ENCODE results near the gene RPS8. TPM values are rescaled to one million over a fixed set of nuclear protein-coding genes. Genes with fewer than 3 reads are reported as not detected.
"Not testable (repeated sequence)": the region's sequence is repeated elsewhere in the genome, so short reads cannot be mapped to it uniquely, and the experiment has no call there.

The RPS8 gene
- total RNA-seq, 4 donors from 2014 or later, result 1,063 to 2,408 (median 1,844) TPM

GRCh38 chr1:44735992-44736391, 39.3 kb upstream of the RPS8 start:
- intact Hi-C loops (cut with DNase I), result no loop called here
- Histone ChIP-seq H3K36me3 (no peaks in the 10 kb centered on the region), H3K4me1 (peaks cover 9 to 23% (median 12%) of the 10 kb centered on the region in 4 donors), H3K27me3 (no peaks in the 10 kb centered on the region), H3K9me3 (no peaks in the 10 kb centered on the region), H3K4me3 (no peak overlapping the region), H3K27ac (replicated peaks in 1 of 4) (no peak overlapping the region)
- TF ChIP-seq EP300 (IDR thresholded peaks at IDR 0.05) (no peak), POLR2AphosphoS5 (IDR thresholded peaks at IDR 0.05) (no peak), POLR2A (IDR thresholded peaks at IDR 0.05; ENCODE audit: low read depth) (no peak)
- TF ChIP-seq, protein P1, sequence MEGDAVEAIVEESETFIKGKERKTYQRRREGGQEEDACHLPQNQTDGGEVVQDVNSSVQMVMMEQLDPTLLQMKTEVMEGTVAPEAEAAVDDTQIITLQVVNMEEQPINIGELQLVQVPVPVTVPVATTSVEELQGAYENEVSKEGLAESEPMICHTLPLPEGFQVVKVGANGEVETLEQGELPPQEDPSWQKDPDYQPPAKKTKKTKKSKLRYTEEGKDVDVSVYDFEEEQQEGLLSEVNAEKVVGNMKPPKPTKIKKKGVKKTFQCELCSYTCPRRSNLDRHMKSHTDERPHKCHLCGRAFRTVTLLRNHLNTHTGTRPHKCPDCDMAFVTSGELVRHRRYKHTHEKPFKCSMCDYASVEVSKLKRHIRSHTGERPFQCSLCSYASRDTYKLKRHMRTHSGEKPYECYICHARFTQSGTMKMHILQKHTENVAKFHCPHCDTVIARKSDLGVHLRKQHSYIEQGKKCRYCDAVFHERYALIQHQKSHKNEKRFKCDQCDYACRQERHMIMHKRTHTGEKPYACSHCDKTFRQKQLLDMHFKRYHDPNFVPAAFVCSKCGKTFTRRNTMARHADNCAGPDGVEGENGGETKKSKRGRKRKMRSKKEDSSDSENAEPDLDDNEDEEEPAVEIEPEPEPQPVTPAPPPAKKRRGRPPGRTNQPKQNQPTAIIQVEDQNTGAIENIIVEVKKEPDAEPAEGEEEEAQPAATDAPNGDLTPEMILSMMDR (IDR thresholded peaks at IDR 0.05), result no peak
- WGBS, result 93% methylated on average over 1 of the region's 1 CpG
- DNase-seq (ENCODE audit: extremely low spot score), result no peak

- intact Hi-C loops (cut with DNase I); H3K9me3 ChIP-seq; DNase-seq (ENCODE audit: extremely low spot score); H3K27me3 ChIP-seq; H3K36me3 ChIP-seq: not testable (repeated sequence)
- 64% methylated on average over 1 of the region's 1 CpG for WGBS
- peak overlapping the region; percentile 81 to 90 (median 88) for H3K27ac ChIP-seq (replicated peaks in 1 of 4)
- peak overlapping the region; percentile 57 to 67 (median 60) for H3K4me3 ChIP-seq
- H3K4me1 ChIP-seq, result peaks cover 9 to 12% (median 10%) of the 10 kb centered on the region in 4 donors
Measured at GRCh38 chr1:44738953-44739306, 36.4 kb upstream of the RPS8 start.

DNA sequence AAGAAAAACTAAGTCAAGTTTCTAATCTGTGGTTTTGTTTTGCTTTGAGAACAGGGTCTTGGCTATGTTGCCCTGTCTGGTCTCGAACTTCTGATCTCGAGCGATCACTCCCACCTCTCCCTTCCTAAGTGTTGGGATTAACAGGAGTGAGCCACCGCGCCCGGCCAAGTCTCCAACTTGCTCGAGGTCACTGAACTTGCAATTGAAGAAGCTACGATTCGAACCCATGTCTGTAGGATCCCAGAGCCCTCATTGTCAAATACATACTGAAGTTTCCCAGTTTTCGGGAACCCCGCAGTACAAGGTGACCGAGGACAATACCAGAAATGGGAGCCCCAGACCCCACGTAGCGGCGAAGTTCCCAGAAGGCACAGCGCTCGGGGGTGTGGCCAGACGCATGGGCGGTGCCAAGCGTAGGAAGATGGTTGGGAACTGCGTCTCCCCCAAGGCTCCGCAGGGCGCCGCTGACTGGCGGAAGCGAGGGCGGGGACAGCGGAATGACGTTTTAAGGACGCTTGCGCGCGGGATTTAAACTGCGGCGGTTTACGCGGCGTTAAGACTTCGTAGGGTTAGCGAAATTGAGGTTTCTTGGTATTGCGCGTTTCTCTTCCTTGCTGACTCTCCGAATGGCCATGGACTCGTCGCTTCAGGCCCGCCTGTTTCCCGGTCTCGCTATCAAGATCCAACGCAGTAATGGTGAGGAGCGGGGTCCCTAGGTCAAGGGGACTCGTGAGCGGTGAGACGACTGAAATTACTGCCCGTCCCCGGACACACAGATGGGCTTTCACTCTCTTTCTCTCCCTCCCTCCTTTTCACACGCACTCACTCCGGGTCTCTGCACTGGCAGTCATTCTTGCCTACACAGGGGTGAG, 35.8 kb upstream of the RPS8 start, which contains the start of gene KIF2C:
Gene KIF2C, plus strand, starts transcription at position 531 of the 872 bp plus-strand sequence. Its CDS starts 96 bp downstream, at position 627.
- peaks cover 9 to 12% (median 10%) of the 10 kb centered on the region in 4 donors for H3K4me1 ChIP-seq
- no peaks in the 10 kb centered on the region for H3K9me3 ChIP-seq
- no peaks in the 10 kb centered on the region for H3K27me3 ChIP-seq
- 0% methylated on average over 38 of the region's 57 CpGs for WGBS
- TF ChIP-seq, protein P1 (IDR thresholded peaks at IDR 0.05), result peak in 1 of 3 experiments; percentile 35
- TF ChIP-seq POLR2A (IDR thresholded peaks at IDR 0.05; ENCODE audit: low read depth), result peak; percentile 52
- peak; percentile 12 for TF ChIP-seq EP300 (IDR thresholded peaks at IDR 0.05)
- peak; percentile 93 to 99 for TF ChIP-seq POLR2AphosphoS5 (IDR thresholded peaks at IDR 0.05)
- no peaks in the 10 kb centered on the region for H3K36me3 ChIP-seq
- peak; percentile 98 for DNase-seq (ENCODE audit: extremely low spot score)
- H3K4me3 ChIP-seq, result peak within 1 kb of the TSS; percentile 57 to 67 (median 60)
- intact Hi-C loops (cut with DNase I), result no loop called here
- H3K27ac ChIP-seq (replicated peaks in 1 of 4), result peak within 1 kb of the TSS; percentile 81 to 90 (median 88)

DNA sequence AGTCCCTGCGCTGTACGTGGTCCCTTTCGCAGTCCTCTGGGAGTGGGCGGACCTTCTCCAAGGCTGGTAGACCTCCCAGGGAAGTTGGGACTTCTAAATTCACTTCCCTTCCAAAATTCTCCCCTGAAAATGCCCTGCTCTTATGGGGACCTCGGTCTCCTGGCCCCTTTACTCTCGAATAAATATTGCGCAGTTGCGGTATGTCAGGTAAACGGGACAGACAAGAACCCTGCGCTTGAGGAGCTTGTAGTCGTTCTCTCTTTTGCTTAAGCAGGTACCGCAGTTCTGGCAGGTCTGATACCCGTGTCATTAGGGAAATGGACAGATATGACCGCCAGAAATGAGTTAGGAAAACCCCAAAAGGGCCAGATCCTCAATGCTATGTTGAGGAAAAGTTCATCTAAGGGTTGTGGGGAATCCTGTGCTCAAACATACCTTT, 35.1 kb upstream of the RPS8 start:
- Histone ChIP-seq H3K36me3 (no peaks in the 10 kb centered on the region), H3K9me3 (no peaks in the 10 kb centered on the region), H3K27ac (replicated peaks in 1 of 4) (peak overlapping the region; percentile 81 to 90 (median 88)), H3K27me3 (no peaks in the 10 kb centered on the region), H3K4me1 (peaks cover 9 to 12% (median 10%) of the 10 kb centered on the region in 4 donors), H3K4me3 (peak overlapping the region; percentile 57 to 67 (median 60))
- TF ChIP-seq, protein P1 (IDR thresholded peaks at IDR 0.05), result no peak
- TF ChIP-seq EP300 (IDR thresholded peaks at IDR 0.05), result no peak
- no peak for TF ChIP-seq POLR2AphosphoS5 (IDR thresholded peaks at IDR 0.05)
- TF ChIP-seq POLR2A (IDR thresholded peaks at IDR 0.05; ENCODE audit: low read depth), result no peak
- DNase-seq (ENCODE audit: extremely low spot score), result no peak
- intact Hi-C loops (cut with DNase I), result no loop called here
- WGBS, result 4% methylated on average over 14 of the region's 14 CpGs

GRCh38 chr1:44743211-44743610, 32.1 kb upstream of the RPS8 start:
- no peaks in the 10 kb centered on the region for H3K9me3 ChIP-seq
- no peak overlapping the region for H3K27ac ChIP-seq (replicated peaks in 1 of 4)
- no peak overlapping the region for H3K4me3 ChIP-seq
- H3K36me3 ChIP-seq, result no peaks in the 10 kb centered on the region
- TF ChIP-seq, protein P1 (IDR thresholded peaks at IDR 0.05), result no peak
- intact Hi-C loops (cut with DNase I), result no loop called here
- H3K27me3 ChIP-seq, result no peaks in the 10 kb centered on the region
- peaks cover 9 to 12% (median 10%) of the 10 kb centered on the region in 4 donors for H3K4me1 ChIP-seq
- DNase-seq (ENCODE audit: extremely low spot score), result no peak
- 50% methylated on average over 1 of the region's 1 CpG for WGBS

All from esophagus muscularis mucosa (tissue), 4 donors.